ENCODE data around the gene KIAA1217.

The KIAA1217 gene

GRCh38 chr10:24396396-24396795 lies 187.5 kb downstream of the KIAA1217 start:
- H4K20me1 ChIP-seq (ENCODE audit: insufficient read depth, low read length), result no peaks in the 10 kb centered on the region
- H3K27ac ChIP-seq (ENCODE audit: low read length), result no peak overlapping the region
- no peak overlapping the region for H2AFZ ChIP-seq (ENCODE audit: low read depth, low read length)
- H3K4me3 ChIP-seq (ENCODE audit: low read length), result no peak overlapping the region
- H3K27me3 ChIP-seq (ENCODE audit: low read depth, low read length), result no peaks in the 10 kb centered on the region
- peaks cover 21% of the 10 kb centered on the region for H3K4me1 ChIP-seq (ENCODE audit: low read length)
- H3K4me2 ChIP-seq (ENCODE audit: low read length), result no peak overlapping the region
- no peak overlapping the region for H3K9ac ChIP-seq (ENCODE audit: low read length)
- H3K36me3 ChIP-seq (replicated peaks; ENCODE audit: low read depth, low read length), result no peaks in the 10 kb centered on the region
- no peaks in the 10 kb centered on the region for H3K79me2 ChIP-seq (ENCODE audit: low read length)
- no peak; the same call in 1 of the 2 replicates for TF ChIP-seq CTCF (IDR thresholded peaks at IDR 0.05; ENCODE audit: low read depth, low read length)
- no peak for TF ChIP-seq EZH2phosphoT487 (IDR thresholded peaks at IDR 0.05; ENCODE audit: low read depth)
- H3K9me3 ChIP-seq (ENCODE audit: insufficient read depth, low read length), result no peaks in the 10 kb centered on the region

GRCh38 chr10:24397662-24398061 lies 188.7 kb downstream of the KIAA1217 start:
- no peak overlapping the region for H2AFZ ChIP-seq (ENCODE audit: low read depth, low read length)
- H4K20me1 ChIP-seq (ENCODE audit: insufficient read depth, low read length), result no peaks in the 10 kb centered on the region
- H3K9ac ChIP-seq (ENCODE audit: low read length), result no peak overlapping the region
- no peaks in the 10 kb centered on the region for H3K79me2 ChIP-seq (ENCODE audit: low read length)
- H3K27ac ChIP-seq (ENCODE audit: low read length), result no peak overlapping the region
- H3K4me1 ChIP-seq (ENCODE audit: low read length), result peaks cover 21% of the 10 kb centered on the region
- no peaks in the 10 kb centered on the region for H3K9me3 ChIP-seq (ENCODE audit: insufficient read depth, low read length)
- no peak overlapping the region for H3K4me3 ChIP-seq (ENCODE audit: low read length)
- TF ChIP-seq CTCF (IDR thresholded peaks at IDR 0.05; ENCODE audit: low read depth, low read length) (no peak), EZH2phosphoT487 (IDR thresholded peaks at IDR 0.05; ENCODE audit: low read depth) (no peak)
- no peaks in the 10 kb centered on the region for H3K27me3 ChIP-seq (ENCODE audit: low read depth, low read length)
- no peaks in the 10 kb centered on the region for H3K36me3 ChIP-seq (replicated peaks; ENCODE audit: low read depth, low read length)
- no peak overlapping the region for H3K4me2 ChIP-seq (ENCODE audit: low read length)

DNA sequence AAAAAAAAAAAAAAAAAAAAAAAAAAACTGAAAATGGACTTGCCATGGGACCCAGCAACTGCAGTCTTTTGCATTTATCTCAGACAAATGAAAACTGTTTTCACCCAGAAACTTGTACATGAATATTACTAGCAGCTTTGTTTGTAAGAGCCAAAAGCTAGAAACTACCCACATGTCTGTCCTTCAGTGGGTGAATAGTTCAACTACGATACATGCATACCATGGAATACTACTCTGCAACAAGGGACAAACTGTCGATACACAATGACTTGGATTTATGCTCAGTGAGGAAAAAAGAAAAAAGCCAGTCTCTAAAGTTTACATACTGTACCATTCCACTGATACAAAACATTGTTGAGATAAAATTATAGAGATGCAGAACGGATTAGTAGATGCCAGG lies 195.6 kb downstream of the KIAA1217 start:
- H3K9me3 ChIP-seq (ENCODE audit: insufficient read depth, low read length), result no peaks in the 10 kb centered on the region
- H3K36me3 ChIP-seq (replicated peaks; ENCODE audit: low read depth, low read length), result no peaks in the 10 kb centered on the region
- H2AFZ ChIP-seq (ENCODE audit: low read depth, low read length), result no peak overlapping the region
- peaks cover 5% of the 10 kb centered on the region; the same call in 1 of the 2 replicates for H3K4me1 ChIP-seq (ENCODE audit: low read length)
- H3K27ac ChIP-seq (ENCODE audit: low read length), result no peak overlapping the region
- H3K79me2 ChIP-seq (ENCODE audit: low read length), result no peaks in the 10 kb centered on the region
- no peak overlapping the region for H3K4me3 ChIP-seq (ENCODE audit: low read length)
- TF ChIP-seq CTCF (IDR thresholded peaks at IDR 0.05; ENCODE audit: low read depth, low read length), result no peak
- no peak for TF ChIP-seq EZH2phosphoT487 (IDR thresholded peaks at IDR 0.05; ENCODE audit: low read depth)
- no peak overlapping the region for H3K4me2 ChIP-seq (ENCODE audit: low read length)
- no peak overlapping the region for H3K9ac ChIP-seq (ENCODE audit: low read length)
- no peaks in the 10 kb centered on the region for H3K27me3 ChIP-seq (ENCODE audit: low read depth, low read length)
- H4K20me1 ChIP-seq (ENCODE audit: insufficient read depth, low read length), result no peaks in the 10 kb centered on the region

- Histone ChIP-seq H2AFZ (ENCODE audit: low read depth, low read length) (no peak overlapping the region), H3K9me3 (ENCODE audit: insufficient read depth, low read length) (no peaks in the 10 kb centered on the region), H3K4me3 (ENCODE audit: low read length) (no peak overlapping the region), H3K27me3 (ENCODE audit: low read depth, low read length) (no peaks in the 10 kb centered on the region), H3K27ac (ENCODE audit: low read length) (no peak overlapping the region), H3K4me2 (ENCODE audit: low read length) (no peak overlapping the region), H4K20me1 (ENCODE audit: insufficient read depth, low read length) (no peaks in the 10 kb centered on the region), H3K36me3 (replicated peaks; ENCODE audit: low read depth, low read length) (no peaks in the 10 kb centered on the region), H3K9ac (ENCODE audit: low read length) (no peak overlapping the region), H3K4me1 (ENCODE audit: low read length) (peaks cover 5% of the 10 kb centered on the region; the same call in 1 of the 2 replicates), H3K79me2 (ENCODE audit: low read length) (no peaks in the 10 kb centered on the region)
- TF ChIP-seq EZH2phosphoT487 (IDR thresholded peaks at IDR 0.05; ENCODE audit: low read depth) (no peak), CTCF (IDR thresholded peaks at IDR 0.05; ENCODE audit: low read depth, low read length) (no peak)
Observed at GRCh38 chr10:24405635-24406034, 196.7 kb downstream of the KIAA1217 start.
